Stimulated activated CD4-positive, alpha-beta T cell treated with anti-CD3 and anti-CD28 coated beads, Interleukin-4, amount 100 ng/mL, for 1 hour (primary cell): ENCODE data around the gene PARVB.

Experiments used
- DNase-seq: peaks from one replicate; pipeline ENCODE4 v3.0.0-alpha.2; 2020

The PARVB gene

GRCh38 chr22:44024288-44024921, at the start of gene PARVB:
Gene PARVB, plus strand, starts transcription at chr22:44024302. Its CDS starts 38 bp downstream, at chr22:44024340.
- peak; percentile 11 for DNase-seq

- DNase-seq, result no peak
These were observed 49.1 kb upstream of the PARVB start for GRCh38 chr22:43975041-43975440.

- no peak for DNase-seq
These were observed 47.0 kb upstream of the PARVB start for GRCh38 chr22:43976861-43977795.

GRCh38 chr22:43978558-43978957, 45.5 kb upstream of the PARVB start:
- DNase-seq, result no peak

- DNase-seq, result no peak
These were observed 43.5 kb upstream of the PARVB start for GRCh38 chr22:43980579-43980978.

- no peak for DNase-seq
These were observed 43.1 kb upstream of the PARVB start for GRCh38 chr22:43980996-43981395.

- no peak for DNase-seq
These were observed 40.3 kb upstream of the PARVB start for GRCh38 chr22:43983808-43984207.

GRCh38 chr22:43985532-43985931, 38.6 kb upstream of the PARVB start:
- no peak for DNase-seq

- DNase-seq, result no peak
These were observed 35.8 kb upstream of the PARVB start for GRCh38 chr22:43988116-43988820.

- DNase-seq, result no peak
These were observed 35.1 kb upstream of the PARVB start for GRCh38 chr22:43988960-43989359.

- no peak for DNase-seq
These were observed 34.1 kb upstream of the PARVB start for GRCh38 chr22:43990044-43990443.

GRCh38 chr22:43991316-43992020, 32.6 kb upstream of the PARVB start:
- DNase-seq, result no peak

- DNase-seq, result no peak
These were observed 31.7 kb upstream of the PARVB start for GRCh38 chr22:43992331-43992821.

- peak; percentile 60 for DNase-seq
These were observed 30.9 kb upstream of the PARVB start for GRCh38 chr22:43993072-43993760.

- no peak for DNase-seq
These were observed 30.1 kb upstream of the PARVB start for GRCh38 chr22:43994006-43994405.

GRCh38 chr22:43994416-43994815, 29.7 kb upstream of the PARVB start:
- no peak for DNase-seq

- DNase-seq, result no peak
These were observed 28.9 kb upstream of the PARVB start for GRCh38 chr22:43995057-43995685.

GRCh38 chr22:43995798-43996169, 28.3 kb upstream of the PARVB start:
- no peak for DNase-seq

- peak; percentile 70 for DNase-seq
These were observed 27.7 kb upstream of the PARVB start for GRCh38 chr22:43996170-43996980.

- no peak for DNase-seq
These were observed 27.2 kb upstream of the PARVB start for GRCh38 chr22:43996981-43997265.

- DNase-seq, result no peak
These were observed 25.3 kb upstream of the PARVB start for GRCh38 chr22:43998679-43999264.
